Right ventricle myocardium inferior (tissue), 1 donor: ENCODE results near the gene KRTAP3-3. TPM values are rescaled to one million over a fixed set of nuclear protein-coding genes. Genes with fewer than 3 reads are reported as not detected.
"Not testable (repeated sequence)": the region's sequence is repeated elsewhere in the genome, so short reads cannot be mapped to it uniquely, and the experiment has no call there.

ENCODE experiments used
- ATAC-seq: fragments of 200-7000 bp; cut with Tn5 transposase; one replicate; pipeline ENCODE4 v1.9.1; 2020; ENCODE audit warnings: mild to moderate bottlenecking, moderate library complexity
- DNase-seq: peaks from one replicate; pipeline ENCODE4 v3.0.0; 2021; ENCODE audit errors: missing footprints
- intact Hi-C: fragments of 100-400 bp; cut with DNase I; formaldehyde crosslinking; loops from one replicate; pipeline ENCODE4 v1.11.0; 2022
- long read RNA-seq: library from polyadenylated mRNA; unstranded; transcript quantifications from one replicate; pipeline ENCODE4 v2.0.0, GENCODE V29; 2021
- total RNA-seq: library from RNA; stranded (reverse); fragmentation: NEBNext Ultra II Directional; extraction: Animal tissue kit (Norgen Biotek cat#: 25700); gene quantifications from one replicate; pipeline ENCODE4 v1.2.1, GENCODE V29; 2021
- donor health status: DM: no; HTN: yes; CAD: no; lungs with severe emphysema.

Gene KRTAP3-3
- total RNA-seq, result not detected
- long read RNA-seq, result 0 reads

DNA sequence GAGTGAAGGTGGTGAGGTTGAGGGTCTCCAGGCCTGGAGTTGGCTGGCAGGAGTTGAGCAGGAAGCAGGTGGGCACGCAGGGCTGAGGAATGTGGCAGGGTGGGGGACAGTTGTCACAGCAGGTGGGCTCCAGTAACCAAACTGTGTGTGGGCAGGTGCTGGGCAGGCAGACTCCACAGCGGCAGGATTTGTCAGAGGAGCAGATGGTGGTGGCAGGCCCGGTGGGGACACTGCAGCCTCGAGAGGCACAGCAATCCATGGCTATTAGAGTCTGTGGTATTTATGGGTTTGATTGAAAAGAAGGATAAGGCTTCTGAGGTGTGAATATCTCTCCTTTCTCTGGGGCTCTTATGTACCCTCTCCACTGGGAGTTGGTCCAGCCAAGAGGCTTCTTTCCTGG lies at the start of gene KRTAP3-3:
TSS of gene KRTAP3-3 (minus strand) at position 326 of the 400 bp plus-strand sequence. CDS start at position 259, 67 bp downstream.
- ATAC-seq (no peak), DNase-seq (no peak)
- intact Hi-C loops, result no loop called here

DNA sequence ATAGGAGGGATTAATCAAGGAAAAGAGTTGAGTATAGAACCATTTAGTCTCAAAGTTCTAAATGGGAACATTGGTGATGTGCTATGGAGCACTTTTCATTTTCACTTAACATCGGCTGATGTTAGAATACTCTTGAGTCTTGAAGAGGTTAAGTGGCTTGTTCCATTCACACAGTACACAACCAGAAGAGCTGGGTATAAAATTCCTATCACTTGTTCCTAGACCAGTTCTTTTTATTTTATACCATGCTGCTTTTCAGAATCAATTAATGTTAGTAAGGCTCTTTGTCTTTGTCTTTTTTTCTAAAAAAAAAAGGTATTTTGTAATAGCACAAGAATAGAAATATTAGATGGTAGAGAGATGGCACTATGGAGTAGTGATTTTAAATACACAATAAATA lies 49.0 kb upstream of the KRTAP3-3 start:
- DNase-seq, result no peak
- no peak for ATAC-seq
- intact Hi-C loops, result no loop called here

DNA sequence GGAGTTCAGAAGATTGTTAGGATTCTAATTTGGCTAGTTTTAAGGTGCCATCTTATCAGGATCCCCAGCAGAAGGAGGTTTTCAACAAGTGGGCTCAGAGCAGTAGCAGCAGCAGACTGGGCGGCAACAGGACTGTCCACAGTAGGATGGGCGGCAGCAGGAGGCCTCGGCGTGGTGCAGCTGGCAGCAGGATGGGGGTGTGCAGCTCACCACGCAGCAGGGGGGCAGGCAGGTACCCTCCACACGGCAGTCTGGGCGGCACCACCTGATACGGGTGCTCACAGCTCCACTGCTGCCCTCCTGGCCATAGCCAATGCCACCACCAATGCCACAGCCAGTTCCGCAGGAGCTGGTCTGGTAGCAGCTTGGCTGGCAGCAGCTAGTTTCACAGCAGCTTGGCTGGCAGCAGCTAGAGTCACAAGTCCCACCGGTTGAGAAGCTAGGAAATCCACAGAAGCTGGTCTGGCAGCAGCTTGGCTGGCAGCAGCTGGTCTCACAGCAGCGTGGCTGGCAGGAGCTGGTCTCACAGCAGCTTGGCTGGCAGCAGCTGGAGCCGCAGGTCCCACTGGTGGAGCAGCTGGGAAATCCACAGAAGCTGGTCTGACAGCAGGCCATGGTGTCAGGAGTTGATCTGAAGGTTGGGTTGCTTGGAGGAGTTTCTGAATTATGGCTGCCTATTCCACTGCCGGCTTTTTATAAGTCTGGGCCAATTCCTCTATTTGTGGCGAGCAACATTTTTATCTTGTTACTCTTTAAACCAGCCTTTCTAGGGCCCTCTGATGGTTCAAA lies 47.0 kb upstream of the KRTAP3-3 start, which contains the start of gene KRTAP1-1:
TSS of gene KRTAP1-1 (minus strand) at position 668 of the 789 bp plus-strand sequence. CDS start at position 615, 53 bp downstream.
- DNase-seq, intact Hi-C loops, ATAC-seq: not testable (repeated sequence)

- ATAC-seq (no peak), DNase-seq (no peak)
- intact Hi-C loops, result no loop called here
Observed at GRCh38 chr17:41037853-41038350, 43.9 kb upstream of the KRTAP3-3 start.

GRCh38 chr17:41034346-41034935 lies 40.5 kb upstream of the KRTAP3-3 start, which contains the start of gene KRTAP1-3:
TSS of gene KRTAP1-3 (minus strand) at chr17:41034874. CDS start at chr17:41034821, 53 bp downstream.
- ATAC-seq, DNase-seq, intact Hi-C loops: not testable (repeated sequence)

- DNase-seq, result no peak
- intact Hi-C loops, result no loop called here
- ATAC-seq, result no peak
Observed at GRCh38 chr17:41029633-41030245, 35.8 kb upstream of the KRTAP3-3 start, which contains the start of gene KRTAP1-4. TSS of gene KRTAP1-4 (minus strand) at chr17:41030195. CDS start at chr17:41030078, 117 bp downstream.

GRCh38 chr17:41026715-41027471 lies 32.9 kb upstream of the KRTAP3-3 start, which contains the start of gene KRTAP1-5:
TSS of gene KRTAP1-5 (minus strand) at chr17:41027208. CDS start at chr17:41027155, 53 bp downstream.
- DNase-seq (no peak), ATAC-seq (no peak)
- intact Hi-C loops, result no loop called here

- intact Hi-C loops, result no loop called here
- ATAC-seq (no peak), DNase-seq (no peak)
Observed at GRCh38 chr17:41024697-41025096, 30.7 kb upstream of the KRTAP3-3 start.

DNA sequence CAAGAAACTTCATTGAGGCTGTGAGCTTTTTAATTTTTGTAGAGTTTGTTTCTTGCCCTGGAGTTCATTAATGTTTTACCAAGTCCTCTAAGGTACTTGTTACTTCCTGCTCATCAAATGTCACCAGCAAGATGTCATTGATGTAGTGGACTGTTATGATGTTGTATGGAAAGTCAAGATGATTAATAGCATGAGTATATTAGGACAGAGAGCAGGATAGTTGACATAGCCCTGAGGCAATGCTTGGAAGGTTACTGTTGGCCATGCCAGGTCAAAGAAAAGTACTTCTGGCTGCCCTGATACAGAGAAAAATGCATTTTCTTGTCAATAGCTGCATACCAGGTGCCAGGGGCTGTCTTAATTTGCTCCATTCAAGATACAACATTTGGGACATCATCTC lies 26.4 kb upstream of the KRTAP3-3 start:
- DNase-seq (no peak), ATAC-seq (no peak)
- intact Hi-C loops, result no loop called here

DNA sequence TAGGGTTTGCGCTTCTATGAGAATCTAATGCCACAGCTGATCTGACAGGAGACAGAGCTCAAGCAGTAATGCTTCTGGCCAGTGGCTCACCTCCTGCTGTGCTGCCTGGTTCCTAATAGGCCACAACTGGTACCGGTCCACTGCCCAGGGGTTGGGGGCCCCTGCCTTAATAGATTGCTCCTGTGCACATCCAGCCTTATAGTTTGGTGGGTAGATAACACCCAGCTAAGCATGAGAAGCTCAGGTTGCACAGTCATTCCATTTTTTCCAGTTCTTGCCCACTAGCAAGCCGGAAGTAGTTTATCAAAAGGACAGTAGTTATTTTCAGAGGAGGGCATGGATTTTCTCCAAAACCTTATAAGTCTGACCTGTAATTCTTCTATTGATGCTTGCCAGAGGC lies 25.5 kb upstream of the KRTAP3-3 start:
- no peak for DNase-seq
- intact Hi-C loops, result no loop called here
- ATAC-seq, result no peak

DNA sequence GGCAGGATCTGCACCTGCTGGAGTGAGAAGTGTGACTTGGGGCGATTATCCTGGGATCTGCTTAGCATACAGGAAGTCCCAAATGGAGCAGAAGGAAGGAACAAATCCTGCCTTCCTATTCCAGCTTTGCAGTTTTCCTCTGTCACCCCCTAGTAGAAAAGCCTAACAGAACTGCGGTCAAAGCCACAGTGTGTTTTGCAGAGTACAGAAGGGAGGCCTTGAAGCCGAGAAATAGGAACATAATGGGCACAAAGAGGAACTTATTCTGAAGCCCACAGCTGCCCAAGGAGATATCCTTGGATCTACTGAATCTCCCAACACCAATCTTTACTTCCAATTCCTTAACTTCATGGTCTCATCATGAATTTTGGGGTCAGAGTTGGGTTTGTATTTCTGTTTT lies 24.6 kb upstream of the KRTAP3-3 start:
- no peak for DNase-seq
- intact Hi-C loops, result no loop called here
- ATAC-seq, result no peak

GRCh38 chr17:41016578-41017215 lies 22.7 kb upstream of the KRTAP3-3 start:
- intact Hi-C loops, result no loop called here
- ATAC-seq (no peak), DNase-seq (no peak)

- ATAC-seq (no peak), DNase-seq (no peak)
- intact Hi-C loops, result no loop called here
Observed at GRCh38 chr17:41015454-41015853, 21.5 kb upstream of the KRTAP3-3 start.

- intact Hi-C loops, result no loop called here
- DNase-seq, result no peak
- no peak for ATAC-seq
Observed at GRCh38 chr17:41013606-41014005, 19.6 kb upstream of the KRTAP3-3 start.

- DNase-seq (no peak), ATAC-seq (no peak)
- intact Hi-C loops, result no loop called here
Observed at GRCh38 chr17:41013181-41013580, 19.2 kb upstream of the KRTAP3-3 start.

- intact Hi-C loops, result no loop called here
- ATAC-seq (no peak), DNase-seq (no peak)
Observed at GRCh38 chr17:41012326-41013120, 18.6 kb upstream of the KRTAP3-3 start.

DNA sequence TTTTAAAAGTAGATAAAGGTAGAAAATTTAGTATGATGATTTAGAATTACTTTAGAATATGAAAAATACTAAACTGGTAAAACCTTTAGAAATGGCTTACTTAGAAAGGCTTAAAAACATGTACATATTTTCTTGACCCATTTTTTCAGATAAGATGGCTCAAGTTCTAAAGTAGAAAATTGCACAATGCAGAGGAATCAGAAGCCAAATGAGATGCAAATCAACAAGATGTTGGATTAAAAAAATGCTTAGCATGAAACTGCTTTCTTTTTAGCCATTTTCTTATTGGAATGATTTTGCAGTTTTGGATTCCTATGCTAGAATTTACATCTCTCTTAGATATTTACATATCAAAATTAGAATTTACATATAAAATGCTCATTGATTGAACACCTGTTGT lies 16.5 kb upstream of the KRTAP3-3 start:
- DNase-seq (no peak), ATAC-seq (no peak)
- intact Hi-C loops, result no loop called here
